Measurements from ENCODE around the gene ANO3. TPM values are rescaled to one million over a fixed set of nuclear protein-coding genes. Genes with fewer than 3 reads are reported as not detected.

The ANO3 gene
- total and polyA plus RNA-seq, 2 of the 8 experiments (the other 6 are each of a cell fraction or from before 2014, with no cell fraction given), result not detected

DNA sequence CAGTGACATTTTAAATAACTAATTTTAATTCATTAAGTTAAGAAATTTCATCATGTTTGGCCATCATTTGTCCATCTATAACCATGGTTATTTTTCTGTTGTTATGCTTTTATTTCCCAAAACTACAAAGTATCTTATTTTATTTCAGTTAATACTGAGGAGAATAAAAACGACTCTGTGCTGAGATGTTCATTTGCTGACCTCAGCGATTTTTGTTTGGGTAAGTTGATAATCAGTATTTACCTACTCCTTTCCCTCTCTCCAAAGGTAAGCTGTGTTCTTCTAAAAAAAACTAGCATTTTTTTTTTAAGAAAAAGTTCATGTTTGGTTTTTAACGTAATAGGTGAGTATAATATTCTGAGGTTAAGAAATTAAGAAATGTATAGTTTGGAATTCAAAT, 111.7 kb downstream of the ANO3 start:
- DNase-seq (ENCODE audit: low read depth in 1 of 2, low spot score in 2 of 2), result no peak
- Histone ChIP-seq H3K4me1 (replicated peaks in 1 of 4; ENCODE audit: control insufficient read depth in 3 of 4, insufficient read depth in 4 of 4, low read length in 3 of 4) (no peaks in the 10 kb centered on the region), H3K4me3 (ENCODE audit: extremely low read depth in 1 of 4, insufficient read depth in 2 of 4, low read depth in 3 of 4, low read length in 4 of 4) (no peak overlapping the region), H3K18ac (ENCODE audit: extremely low read depth, low read length) (no peak overlapping the region), H3K9me3 (ENCODE audit: insufficient read depth in 2 of 2, low read depth in 1 of 2, low read length in 1 of 2) (no peaks in the 10 kb centered on the region), H4K8ac (ENCODE audit: extremely low read depth, insufficient read depth, low read length) (no peak overlapping the region), H2BK15ac (ENCODE audit: low read length) (no peak overlapping the region), H3K4me2 (ENCODE audit: insufficient read depth in 1 of 2, low read depth in 2 of 2, low read length in 2 of 2) (no peak overlapping the region), H2AFZ (ENCODE audit: low read length) (no peak overlapping the region), H2BK20ac (ENCODE audit: low read length) (no peak overlapping the region), H3K14ac (ENCODE audit: insufficient read length) (no peak overlapping the region), H3K79me2 (ENCODE audit: control insufficient read depth in 1 of 2, insufficient read depth in 2 of 2, low read length in 2 of 2) (no peaks in the 10 kb centered on the region), H3K4ac (replicated peaks; ENCODE audit: insufficient read length, low read depth, low read length) (no peak overlapping the region), H4K91ac (replicated peaks; ENCODE audit: insufficient read length, low read length) (no peak overlapping the region), H3K23ac (ENCODE audit: insufficient read length) (no peak overlapping the region), H2BK12ac (ENCODE audit: low read depth, low read length) (no peak overlapping the region), H3K36me3 (ENCODE audit: control insufficient read depth in 2 of 4, insufficient read depth in 4 of 4, low read length in 3 of 4) (no peaks in the 10 kb centered on the region), H2AK5ac (ENCODE audit: low read depth, low read length) (no peak overlapping the region), H2BK5ac (ENCODE audit: low read depth, low read length) (no peak overlapping the region), H3K27me3 (replicated peaks in 1 of 4; ENCODE audit: control insufficient read depth in 3 of 4, extremely low read depth in 1 of 4, insufficient read depth in 3 of 4, low read length in 3 of 4) (no peaks in the 10 kb centered on the region), H3K23me2 (ENCODE audit: low read depth, low read length) (no peaks in the 10 kb centered on the region; the same call in 1 of the 2 replicates), H3K79me1 (ENCODE audit: low read depth, low read length) (no peaks in the 10 kb centered on the region), H2BK120ac (replicated peaks; ENCODE audit: low read depth, low read length) (no peak overlapping the region), H4K20me1 (replicated peaks in 1 of 2; ENCODE audit: control insufficient read depth in 1 of 2, insufficient read depth in 2 of 2, low read length in 2 of 2) (no peaks in the 10 kb centered on the region), H3K56ac (replicated peaks; ENCODE audit: insufficient read length, low read depth, low read length) (no peak overlapping the region), H3K9ac (replicated peaks in 1 of 4; ENCODE audit: extremely low read depth in 1 of 4, low read depth in 3 of 4, low read length in 3 of 4) (no peak overlapping the region), H4K5ac (ENCODE audit: insufficient read length, low read depth, low read length) (no peak overlapping the region), H3K27ac (ENCODE audit: low read depth, low read length) (no peak overlapping the region)
- 58% methylated on average over 3 of the region's 3 CpGs; no CpG with 5 or more reads in 1 of the 2 experiments for WGBS, 2 experiments (ENCODE audit: extremely low coverage in 1 of 2, insufficient coverage in 1 of 2, insufficient read length in 1 of 2, insufficient replicate concordance in 2 of 2, low coverage in 1 of 2, low lambda C conversion rate in 2 of 2, missing lambda C conversion rate in 1 of 2)
- TF ChIP-seq, protein P1, sequence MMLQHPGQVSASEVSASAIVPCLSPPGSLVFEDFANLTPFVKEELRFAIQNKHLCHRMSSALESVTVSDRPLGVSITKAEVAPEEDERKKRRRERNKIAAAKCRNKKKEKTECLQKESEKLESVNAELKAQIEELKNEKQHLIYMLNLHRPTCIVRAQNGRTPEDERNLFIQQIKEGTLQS (IDR thresholded peaks at IDR 0.05; ENCODE audit: insufficient read depth, low read depth, low read length), result no peak
- TF ChIP-seq MAFK (IDR thresholded peaks at IDR 0.05; ENCODE audit: low read depth, low read length), result peak; percentile 97
- no peak for TF ChIP-seq CBX8 (IDR thresholded peaks at IDR 0.05; ENCODE audit: borderline replicate concordance, low read depth, low read length)
- TF ChIP-seq CREB1 (IDR thresholded peaks at IDR 0.05), result no peak
- TF ChIP-seq CTBP2 (IDR thresholded peaks at IDR 0.05; ENCODE audit: borderline replicate concordance, insufficient read depth, insufficient read length, low read length), result no peak
- CTCF ChIA-PET (ENCODE audit: partially characterized antibody), result no interaction called here
- POLR2A ChIA-PET (ENCODE audit: partially characterized antibody), result no interaction called here
- no peak for FAIRE-seq
